Skeletal muscle cell (primary cell): Measurements from ENCODE around the gene MAPT.
"Not testable (repeated sequence)": the region's sequence is repeated elsewhere in the genome, so short reads cannot be mapped to it uniquely, and the experiment has no call there.

Experiments
- DNase-seq: peaks from one replicate; pipeline ENCODE4 v3.0.0-alpha.2; 2010; ENCODE audit warnings: low read depth
- H3K4me3 ChIP-seq: 2 replicates; pipeline ENCODE4 v1.5.1; 2011; ENCODE audit warnings: low read depth, mild to moderate bottlenecking, control low read depth, low read length, moderate library complexity

Gene MAPT

GRCh38 chr17:46013502-46014165, 119.3 kb downstream of the MAPT start:
- peak; percentile 16 for DNase-seq
- H3K4me3 ChIP-seq = no peak overlapping the region

- not testable (repeated sequence) for H3K4me3 ChIP-seq, DNase-seq
Observed at GRCh38 chr17:46019408-46019925, 125.1 kb downstream of the MAPT start.

GRCh38 chr17:46020023-46020761, 125.8 kb downstream of the MAPT start:
- DNase-seq = no peak
- no peak overlapping the region for H3K4me3 ChIP-seq

GRCh38 chr17:46020998-46021397, 126.6 kb downstream of the MAPT start:
- DNase-seq = no peak
- no peak overlapping the region for H3K4me3 ChIP-seq

GRCh38 chr17:46023366-46023765, 129.0 kb downstream of the MAPT start:
- not testable (repeated sequence) for H3K4me3 ChIP-seq, DNase-seq

- H3K4me3 ChIP-seq = no peak overlapping the region
- no peak for DNase-seq
Observed at GRCh38 chr17:46023783-46024388, 129.5 kb downstream of the MAPT start.

GRCh38 chr17:46024590-46024989, 130.2 kb downstream of the MAPT start:
- H3K4me3 ChIP-seq = no peak overlapping the region
- DNase-seq = no peak

GRCh38 chr17:46025060-46025459, 130.7 kb downstream of the MAPT start:
- DNase-seq = no peak
- H3K4me3 ChIP-seq = no peak overlapping the region

GRCh38 chr17:46025510-46026165, 131.3 kb downstream of the MAPT start:
- no peak for DNase-seq

GRCh38 chr17:46026166-46027047, 132.1 kb downstream of the MAPT start:
- H3K4me3 ChIP-seq = no peak overlapping the region
- no peak for DNase-seq

More at GRCh38 chr17:46025510-46026165, 131.3 kb downstream of the MAPT start:
- H3K4me3 ChIP-seq = no peak overlapping the region

GRCh38 chr17:46027048-46027975, 133.0 kb downstream of the MAPT start:
- no peak for DNase-seq
- no peak overlapping the region for H3K4me3 ChIP-seq

GRCh38 chr17:46027976-46028325, 133.6 kb downstream of the MAPT start:
- no peak overlapping the region for H3K4me3 ChIP-seq
- no peak for DNase-seq

GRCh38 chr17:46028374-46028773, 134.0 kb downstream of the MAPT start:
- no peak for DNase-seq

GRCh38 chr17:46028981-46029565, 134.7 kb downstream of the MAPT start:
- no peak overlapping the region for H3K4me3 ChIP-seq
- no peak for DNase-seq

More at GRCh38 chr17:46028374-46028773, 134.0 kb downstream of the MAPT start:
- H3K4me3 ChIP-seq = no peak overlapping the region

- DNase-seq = no peak
- no peak overlapping the region for H3K4me3 ChIP-seq
Observed at GRCh38 chr17:46029627-46030026, 135.3 kb downstream of the MAPT start.

GRCh38 chr17:46030752-46031151, 136.4 kb downstream of the MAPT start:
- DNase-seq = no peak
- H3K4me3 ChIP-seq = no peak overlapping the region

GRCh38 chr17:46031440-46031839, 137.1 kb downstream of the MAPT start:
- H3K4me3 ChIP-seq = no peak overlapping the region
- DNase-seq = no peak

- DNase-seq = no peak
Observed at GRCh38 chr17:46031920-46032319, 137.6 kb downstream of the MAPT start.

More at GRCh38 chr17:46031920-46032319, 137.6 kb downstream of the MAPT start:
- H3K4me3 ChIP-seq = no peak overlapping the region
